RWPE1 (cell line): Measurements from ENCODE around the gene MTHFD1L.

Source experiments
- CTCF ChIA-PET: fragments of 350-600 bp; sonication (Branson Sonifier 250); formaldehyde crosslinking; extraction: SDS; loops from one replicate; lab custom pipeline; 2021; lab: Yijun Ruan, JAX
- POLR2A ChIA-PET: fragments of 400-600 bp; formaldehyde crosslinking; extraction: SDS; loops from one replicate; lab custom pipeline; 2020; ENCODE audit warnings: antibody characterized with exemption; ENCODE audit not compliant: low non-redundant PET; lab: Yijun Ruan, JAX
- DNase-seq: peaks from one replicate; pipeline ENCODE4 v3.0.0; 2012; ENCODE audit warnings: low spot score
- H3K27ac ChIP-seq: fragments of 450-650 bp; 2 replicates; pipeline ENCODE4 v1.5.1; 2017
- CTCF ChIP-seq: fragments of 450-650 bp; conservative IDR thresholded peaks from 2 replicates; pipeline ENCODE4 v1.5.1; 2017; ENCODE audit warnings: low read depth, mild to moderate bottlenecking

Gene MTHFD1L

DNA sequence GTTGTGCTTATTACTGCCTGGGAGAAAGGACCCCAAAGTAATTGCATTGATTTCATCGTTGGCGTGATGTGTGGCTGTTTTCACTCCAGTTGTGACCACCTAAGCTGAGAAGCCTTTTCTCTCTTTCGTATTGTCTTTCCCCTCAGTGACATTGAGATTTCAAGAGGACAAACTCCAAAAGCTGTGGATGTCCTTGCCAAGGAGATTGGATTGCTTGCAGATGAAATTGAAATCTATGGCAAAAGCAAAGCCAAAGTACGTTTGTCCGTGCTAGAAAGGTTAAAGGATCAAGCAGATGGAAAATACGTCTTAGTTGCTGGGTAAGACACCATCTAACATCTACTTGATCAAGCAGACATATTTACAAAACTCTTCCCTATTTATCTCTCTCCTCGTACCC is 60.5 kb downstream of the MTHFD1L start:
- no peak for TF ChIP-seq CTCF
- no peak for DNase-seq
- POLR2A ChIA-PET: no interaction called here
- CTCF ChIA-PET: no interaction called here
- H3K27ac ChIP-seq: no peak overlapping the region

GRCh38 chr6:150928882-150929281 is 63.4 kb downstream of the MTHFD1L start:
- no peak for TF ChIP-seq CTCF
- DNase-seq: no peak
- no peak overlapping the region for H3K27ac ChIP-seq
- POLR2A ChIA-PET: no interaction called here
- CTCF ChIA-PET: interaction anchor here (0.6 to 1.6 kb wide), 3 partner anchors 38 to 395 kb away, joined by 3 to 7 read pairs (median 3); no protein-coding TSS in a partner anchor

- ChIA-PET CTCF (interaction anchor here (0.9 to 1.6 kb wide), 2 partner anchors 38 to 394 kb away, joined by 3 to 7 read pairs; no protein-coding TSS in a partner anchor), POLR2A (no interaction called here)
- DNase-seq: no peak
- TF ChIP-seq CTCF: no peak
- H3K27ac ChIP-seq: no peak overlapping the region
Observed at GRCh38 chr6:150929416-150929815, 63.9 kb downstream of the MTHFD1L start.

DNA sequence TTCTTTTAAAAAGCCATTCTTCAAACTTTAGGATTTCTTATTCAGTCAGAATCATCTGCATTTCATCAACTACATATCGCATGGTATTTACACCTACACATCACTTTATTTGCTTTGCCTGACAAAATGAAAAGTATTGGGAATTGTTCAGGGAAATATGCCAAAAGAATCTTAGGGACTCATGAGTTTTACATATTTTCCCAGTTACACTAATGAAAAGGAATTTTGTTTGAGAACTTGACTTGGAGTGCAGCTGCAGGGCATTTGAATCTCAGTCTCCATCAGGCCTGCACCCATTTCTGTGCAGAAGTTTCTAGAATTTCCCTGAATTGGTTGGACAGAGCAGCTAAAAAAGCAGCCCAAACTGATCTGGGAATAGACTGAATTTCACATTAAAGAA is 65.3 kb downstream of the MTHFD1L start:
- CTCF ChIA-PET: interaction anchor here (0.7 kb wide), 1 partner anchor 15 kb away, joined by 6 read pairs; no protein-coding TSS in a partner anchor
- DNase-seq: no peak
- POLR2A ChIA-PET: no interaction called here
- no peak for TF ChIP-seq CTCF
- no peak overlapping the region for H3K27ac ChIP-seq

- no peak for DNase-seq
- CTCF ChIA-PET: no interaction called here
- no peak for TF ChIP-seq CTCF
- H3K27ac ChIP-seq: no peak overlapping the region
- POLR2A ChIA-PET: no interaction called here
Observed at GRCh38 chr6:150931405-150931804, 65.9 kb downstream of the MTHFD1L start.

GRCh38 chr6:150932996-150933395 is 67.5 kb downstream of the MTHFD1L start:
- CTCF ChIA-PET: no interaction called here
- no peak for TF ChIP-seq CTCF
- POLR2A ChIA-PET: no interaction called here
- H3K27ac ChIP-seq: no peak overlapping the region
- DNase-seq: no peak
